Stimulated activated CD8-positive, alpha-beta memory T cell treated with anti-CD3 and anti-CD28 coated beads, Interleukin-2, amount 100 ng/mL, for 48 hours (primary cell): Measurements from ENCODE around the gene HDGFL2.

Source experiments
- DNase-seq, 2 donors: peaks; one replicate each; pipeline ENCODE4 v3.0.0-alpha.2; 2020; ENCODE audit warnings: low read depth in 2 of 2

Gene HDGFL2

DNA sequence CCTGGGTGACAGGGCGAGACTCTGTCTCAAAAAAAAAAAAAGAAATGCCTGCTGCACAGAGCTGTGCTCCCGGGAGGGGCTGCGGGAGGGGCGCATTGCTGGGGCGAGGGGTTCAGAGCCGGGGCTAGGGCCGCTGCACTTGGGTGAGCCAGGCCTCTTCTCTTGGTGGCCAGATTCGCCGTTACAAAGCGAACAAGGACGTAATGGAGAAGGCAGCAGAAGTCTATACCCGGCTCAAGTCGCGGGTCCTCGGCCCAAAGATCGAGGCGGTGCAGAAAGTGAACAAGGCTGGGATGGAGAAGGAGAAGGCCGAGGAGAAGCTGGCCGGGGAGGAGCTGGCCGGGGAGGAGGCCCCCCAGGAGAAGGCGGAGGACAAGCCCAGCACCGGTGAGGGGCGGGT, 27.2 kb downstream of the HDGFL2 start:
- no peak for DNase-seq

DNA sequence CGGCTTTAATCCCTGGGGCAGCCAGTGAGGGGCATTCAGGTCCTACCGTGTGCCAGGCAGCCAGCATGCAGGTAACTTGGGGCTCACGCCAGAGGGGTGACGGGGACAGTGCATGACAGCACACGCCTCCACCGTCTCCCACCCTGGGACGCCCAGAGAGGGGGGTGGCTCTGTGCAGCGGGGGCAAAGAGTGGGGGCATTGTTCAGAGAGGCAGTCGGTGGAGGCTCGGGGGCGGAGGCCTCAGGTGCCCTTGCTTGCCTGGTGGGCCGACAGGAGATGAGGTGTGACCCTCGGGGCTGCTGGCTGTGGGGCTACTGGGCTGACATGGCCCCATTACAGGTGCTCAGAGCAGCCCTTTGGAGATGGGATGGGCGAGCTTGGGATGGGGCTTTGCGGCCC, 27.8 kb downstream of the HDGFL2 start:
- DNase-seq, result no peak

DNA sequence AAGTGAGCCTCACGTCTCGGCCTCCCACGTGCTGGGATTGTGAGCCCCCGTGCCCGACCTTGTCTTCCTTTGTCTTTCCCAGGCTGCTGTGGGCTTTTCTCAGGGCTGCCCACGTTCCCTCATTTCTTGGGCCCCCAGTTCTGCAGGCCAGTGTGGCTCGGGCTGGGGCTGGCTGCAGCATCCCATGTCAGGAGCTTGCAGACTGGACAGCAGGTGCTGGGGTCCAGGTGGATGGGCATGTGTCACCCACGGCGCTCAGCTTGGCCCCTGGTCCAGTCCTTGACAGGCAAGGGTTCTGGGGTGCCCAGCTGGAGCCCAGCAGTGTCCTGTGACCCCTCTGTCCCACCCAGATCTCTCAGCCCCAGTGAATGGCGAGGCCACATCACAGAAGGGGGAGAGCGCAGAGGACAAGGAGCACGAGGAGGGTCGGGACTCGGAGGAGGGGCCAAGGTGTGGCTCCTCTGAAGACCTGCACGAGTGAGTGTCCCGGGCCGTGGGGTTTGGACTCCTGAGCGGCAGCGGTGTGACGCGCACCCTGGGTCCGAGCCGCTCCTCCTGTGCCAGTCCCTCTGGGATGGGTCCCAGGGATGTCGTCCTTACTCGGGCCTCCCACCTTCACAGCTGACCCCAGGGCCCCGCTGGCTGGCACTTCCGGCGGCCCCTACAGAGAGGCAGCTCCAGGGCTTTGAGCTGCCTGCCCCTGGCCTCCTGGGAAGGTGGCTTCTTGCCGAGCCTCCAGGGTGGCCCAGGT, 28.9 kb downstream of the HDGFL2 start:
- no peak for DNase-seq

DNA sequence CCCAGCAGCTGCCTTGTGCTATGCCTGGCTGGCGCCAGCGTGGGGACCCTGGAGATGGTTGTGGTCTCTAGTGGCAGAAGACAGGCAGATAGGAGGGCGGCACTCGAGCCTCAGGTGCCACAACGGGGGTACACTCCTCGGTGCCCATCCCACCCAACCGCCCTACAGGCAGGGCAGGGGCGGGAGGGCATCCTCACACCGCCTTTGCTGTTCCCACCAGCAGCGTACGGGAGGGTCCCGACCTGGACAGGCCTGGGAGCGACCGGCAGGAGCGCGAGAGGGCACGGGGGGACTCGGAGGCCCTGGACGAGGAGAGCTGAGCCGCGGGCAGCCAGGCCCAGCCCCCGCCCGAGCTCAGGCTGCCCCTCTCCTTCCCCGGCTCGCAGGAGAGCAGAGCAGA, 29.6 kb downstream of the HDGFL2 start:
- DNase-seq, result no peak

DNA sequence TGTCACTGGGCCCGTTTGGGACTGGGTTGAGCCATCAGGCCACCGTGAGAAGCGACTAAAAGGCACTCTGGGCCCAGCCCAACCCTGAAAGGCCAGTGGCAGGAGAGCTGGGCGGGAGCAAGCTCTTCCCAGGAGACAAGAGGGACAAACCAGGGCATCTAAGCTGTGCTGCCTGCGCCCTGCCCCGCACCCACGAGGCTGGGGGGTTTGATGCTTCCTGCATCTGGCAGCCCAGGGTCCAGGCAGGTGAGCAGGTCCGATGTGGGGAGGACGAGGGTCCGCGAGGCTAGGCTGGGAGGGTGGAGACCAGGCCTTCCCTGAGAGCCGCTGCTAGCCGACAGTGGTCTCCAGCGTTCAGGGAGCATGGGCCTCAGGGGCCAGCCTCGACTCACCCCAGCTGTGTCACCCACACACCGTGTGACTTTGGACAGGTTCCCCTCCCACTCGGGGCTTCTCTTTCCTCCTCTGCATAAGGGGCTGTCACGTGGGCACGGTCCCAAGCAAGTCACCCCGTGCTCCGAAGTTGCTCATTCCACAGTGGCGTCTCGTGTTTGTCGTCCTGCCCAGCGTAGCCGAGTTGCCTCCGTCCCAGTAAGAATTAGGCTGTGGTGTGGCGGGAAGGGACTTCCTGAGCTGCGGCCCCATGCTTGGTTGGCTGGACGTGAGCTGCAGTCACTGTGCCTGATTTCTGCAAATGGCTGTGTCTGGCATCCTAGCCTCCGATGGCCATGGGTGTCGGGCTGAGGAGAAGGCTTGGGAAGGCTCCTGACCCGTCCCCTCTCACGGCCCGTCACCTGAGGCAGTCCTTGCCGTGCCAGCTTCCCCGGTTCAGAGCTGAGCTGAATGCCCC, 30.4 kb downstream of the HDGFL2 start:
- no peak for DNase-seq

DNA sequence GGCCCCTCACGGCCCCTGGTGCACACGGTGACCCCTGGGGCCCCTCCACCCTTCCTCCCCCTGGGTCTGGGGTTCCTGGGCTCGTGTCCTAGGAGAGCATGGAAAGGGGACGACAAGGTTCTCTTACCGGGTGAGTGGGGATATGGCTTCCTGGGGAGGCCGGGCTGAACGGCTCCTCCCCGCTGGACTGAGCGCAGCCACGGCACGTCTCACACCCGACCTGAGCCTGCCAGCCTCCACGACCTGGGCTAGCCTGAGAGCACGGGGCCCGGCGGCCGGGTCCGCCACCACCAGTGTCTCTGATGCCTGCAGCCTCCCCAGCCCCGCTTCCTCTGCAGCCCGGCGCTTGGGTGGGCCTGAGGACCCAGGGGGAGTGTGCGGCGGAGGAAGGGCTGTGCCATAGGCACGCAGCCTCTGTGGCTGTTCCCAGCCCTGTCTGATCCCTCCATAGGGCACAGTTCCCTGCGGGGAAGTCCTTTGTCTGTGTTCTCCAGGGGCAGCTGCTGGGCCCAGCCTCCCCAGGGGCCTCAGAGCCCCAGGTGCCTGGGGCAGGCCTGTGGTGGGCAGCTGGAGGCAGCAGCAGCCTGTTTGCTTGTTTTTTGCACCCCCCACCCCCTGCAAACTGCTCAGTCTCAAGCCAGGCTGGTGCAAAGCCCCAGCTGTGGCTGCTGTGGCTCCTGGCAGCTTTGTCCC, 31.2 kb downstream of the HDGFL2 start:
- no peak for DNase-seq

DNA sequence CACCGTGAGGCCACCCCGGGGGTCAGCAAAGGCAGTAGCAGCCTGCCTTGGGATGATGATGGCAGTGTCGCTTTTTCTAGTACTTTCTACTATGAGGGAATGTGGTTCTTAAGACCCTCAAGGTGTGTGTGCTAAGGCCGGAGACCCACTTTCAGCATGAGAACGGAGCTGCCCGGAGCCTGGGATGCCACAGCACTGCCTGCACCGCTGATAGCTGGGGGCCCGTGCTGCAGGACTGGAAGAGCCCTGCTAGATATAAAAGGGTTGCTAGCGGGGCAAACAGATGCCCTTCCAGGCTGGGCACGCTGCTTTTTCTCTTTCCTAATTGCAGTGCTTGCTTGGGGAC, 31.7 kb downstream of the HDGFL2 start:
- DNase-seq, result no peak

DNA sequence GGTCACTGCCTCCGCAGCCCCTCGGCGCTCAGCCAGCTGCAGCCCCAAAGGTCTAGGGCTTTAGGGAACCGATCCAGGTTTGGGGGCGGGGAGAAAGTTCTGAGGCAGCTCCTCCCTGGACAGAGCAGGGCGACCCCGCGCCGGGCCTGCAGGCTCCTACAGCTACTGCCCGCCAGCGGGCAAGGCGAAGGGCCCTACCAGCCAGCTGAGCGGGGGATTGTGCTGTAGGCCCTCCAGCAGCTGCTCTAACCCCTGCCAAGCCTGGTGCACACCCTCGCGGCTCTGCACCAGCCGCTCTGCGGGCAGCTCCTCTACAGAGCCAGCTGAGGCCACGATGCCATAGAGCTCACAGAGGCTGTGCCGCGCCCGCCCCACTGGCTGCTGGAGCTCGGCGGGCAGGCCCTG, 32.2 kb downstream of the HDGFL2 start:
- no peak for DNase-seq

DNA sequence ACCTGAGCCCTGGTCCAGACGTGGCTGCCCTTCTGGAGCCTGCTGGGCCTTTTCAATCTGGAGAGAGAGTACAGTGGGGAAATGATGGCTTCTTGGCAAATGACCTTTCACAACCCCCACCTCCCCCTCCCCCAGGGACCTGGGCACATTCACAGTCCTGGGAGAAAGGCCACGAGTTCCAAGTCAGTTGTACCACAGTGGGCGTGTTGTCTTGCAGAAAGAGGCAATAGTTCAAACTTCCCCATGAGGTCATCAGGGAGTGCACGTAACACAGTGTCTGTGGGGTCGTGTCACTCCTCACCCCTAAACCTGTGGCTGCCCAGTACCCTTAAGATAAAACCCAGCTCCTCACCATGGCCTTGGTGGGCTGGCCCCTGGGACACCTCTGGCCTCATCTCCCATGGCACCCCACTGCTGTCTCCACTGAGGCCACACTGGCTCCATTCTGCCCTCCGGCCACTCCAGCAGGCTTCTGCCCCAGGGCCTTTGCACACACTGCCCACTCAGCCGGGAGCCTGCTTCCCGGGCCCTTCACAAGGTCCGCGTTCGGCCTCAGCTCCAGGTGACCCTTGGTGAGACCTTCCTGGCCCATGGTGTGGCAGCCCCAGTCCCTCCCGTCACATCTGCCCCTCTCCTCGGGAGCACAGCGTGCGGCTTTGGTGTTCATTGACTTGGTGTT, 32.9 kb downstream of the HDGFL2 start:
- DNase-seq, result no peak

DNA sequence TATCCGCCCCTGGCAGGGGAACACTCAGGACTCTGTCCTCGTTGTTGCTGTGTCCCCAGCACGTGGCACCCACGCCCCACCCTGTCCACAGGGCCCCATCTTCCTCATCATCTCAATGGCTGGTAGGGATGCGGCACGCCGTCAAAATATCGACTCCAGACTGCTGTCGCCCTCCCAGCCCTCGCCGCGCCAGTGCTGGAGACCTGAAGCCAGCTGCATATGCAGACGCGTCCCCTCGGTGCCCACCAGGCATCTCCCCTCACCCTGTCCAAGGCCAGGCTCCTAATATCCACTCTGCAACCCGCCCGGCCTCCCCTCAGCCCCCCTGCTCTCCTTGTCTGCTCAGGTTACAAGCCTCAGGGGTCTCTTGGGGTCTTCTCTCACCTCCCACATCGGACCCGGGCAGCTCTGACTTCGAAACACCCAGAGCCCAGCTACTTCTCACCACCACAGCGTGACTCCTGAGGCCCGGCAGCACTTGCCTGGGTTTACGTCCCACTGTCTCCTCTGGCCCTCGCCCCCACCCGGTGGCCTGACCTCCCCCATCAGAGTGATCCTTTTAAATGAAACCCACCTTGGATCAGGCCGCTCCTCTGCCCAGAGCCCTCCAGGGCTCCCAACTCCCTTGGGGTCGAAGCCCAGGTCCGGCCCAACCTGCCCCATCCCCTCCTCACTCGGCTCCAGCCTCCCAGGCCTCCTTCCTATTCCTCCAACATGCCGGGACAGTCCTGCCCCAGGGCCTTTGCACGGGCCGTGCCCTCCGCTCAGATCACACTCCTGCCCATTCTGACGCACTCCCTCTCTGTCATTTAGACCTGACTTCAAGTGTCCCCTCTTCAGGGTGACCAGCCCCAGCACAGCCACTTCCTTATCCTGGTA, 33.7 kb downstream of the HDGFL2 start:
- DNase-seq, result no peak

DNA sequence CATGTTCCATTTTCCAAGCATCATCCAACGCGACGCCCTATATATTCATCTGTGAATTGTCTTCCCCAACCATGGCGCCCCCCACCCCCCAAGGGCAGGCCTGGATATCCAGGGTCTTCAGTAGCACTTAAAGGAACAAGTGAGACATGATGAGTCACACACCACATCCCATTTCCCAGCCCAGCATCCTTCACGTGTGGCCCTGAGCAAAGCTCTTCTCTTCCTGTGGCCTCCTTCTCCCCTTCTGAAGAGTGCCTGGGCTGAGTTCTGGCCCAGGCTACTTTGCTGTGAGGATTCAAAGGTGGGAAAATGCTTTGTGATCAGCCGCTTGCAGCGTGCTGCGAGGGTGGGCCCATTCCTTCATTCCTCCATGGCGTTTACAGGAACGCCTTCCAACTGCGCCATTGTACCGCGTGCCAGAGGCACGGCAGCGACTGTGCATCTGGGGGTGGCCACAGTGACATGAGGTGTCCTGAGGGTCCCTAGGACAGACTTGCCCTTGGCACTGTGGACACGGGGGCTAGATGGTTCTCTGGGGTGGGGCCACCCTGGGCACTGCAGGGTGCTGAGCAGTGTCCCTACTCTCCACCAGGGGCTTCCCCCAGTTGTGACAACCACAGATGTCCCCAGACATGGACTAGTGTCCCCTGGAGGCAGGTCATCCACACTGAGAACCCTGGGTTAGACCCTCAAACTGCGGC, 34.5 kb downstream of the HDGFL2 start:
- no peak for DNase-seq

DNA sequence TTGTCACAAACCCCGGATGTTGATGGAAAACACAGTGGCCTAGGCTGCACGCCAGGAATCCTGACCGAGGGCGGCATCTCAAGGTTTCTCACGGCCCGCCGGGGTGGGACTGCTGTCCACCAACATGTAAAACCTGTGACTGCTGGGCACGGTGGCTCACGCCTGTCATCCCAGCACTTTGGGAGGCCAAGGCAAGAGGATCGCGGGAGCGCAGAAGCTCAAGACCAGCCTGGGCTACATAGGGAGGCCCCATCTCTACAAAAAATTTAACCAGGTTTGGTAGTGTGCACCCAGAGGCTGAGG, 35.0 kb downstream of the HDGFL2 start:
- DNase-seq, result no peak

DNA sequence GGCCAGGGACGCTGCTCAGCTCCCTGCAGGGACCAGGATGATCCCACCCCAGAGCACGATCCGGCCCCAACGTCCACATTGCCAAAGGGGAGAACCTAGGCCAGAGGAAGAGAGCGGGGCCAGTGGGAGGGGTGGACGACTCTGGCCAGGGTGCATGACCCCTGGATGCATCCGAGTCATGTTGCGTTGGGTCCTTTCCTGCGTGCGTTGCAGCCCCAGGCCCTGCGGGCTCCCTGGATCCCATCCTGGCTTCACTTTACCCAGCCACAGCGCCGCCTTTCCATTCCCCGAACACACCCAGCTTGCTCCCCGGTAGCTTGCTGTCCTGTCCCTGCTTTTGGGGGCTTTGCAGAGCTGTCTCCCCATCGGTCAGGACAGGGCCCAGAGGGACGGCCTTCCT, 35.7 kb downstream of the HDGFL2 start:
- no peak for DNase-seq

DNA sequence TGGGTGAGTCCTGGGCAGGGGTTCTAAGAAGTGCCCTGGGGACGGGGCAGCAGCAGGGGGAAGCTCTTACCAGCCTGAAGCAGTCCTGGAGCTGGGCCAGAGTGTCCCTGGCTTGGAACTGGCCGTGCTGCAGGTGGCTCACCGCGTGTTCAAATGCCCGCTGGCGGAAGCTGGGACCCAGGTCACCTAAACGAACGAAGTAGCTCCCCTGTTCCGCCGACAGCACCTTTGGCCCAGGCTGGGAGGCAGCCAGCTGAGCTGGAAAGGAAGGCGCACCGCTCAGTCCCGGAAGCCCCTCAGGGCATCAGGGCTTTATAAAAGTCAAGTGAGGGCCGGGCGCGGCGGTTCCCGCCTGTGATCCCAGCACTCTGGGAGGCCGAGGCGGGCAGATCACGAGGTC, 36.6 kb downstream of the HDGFL2 start:
- DNase-seq, result no peak

DNA sequence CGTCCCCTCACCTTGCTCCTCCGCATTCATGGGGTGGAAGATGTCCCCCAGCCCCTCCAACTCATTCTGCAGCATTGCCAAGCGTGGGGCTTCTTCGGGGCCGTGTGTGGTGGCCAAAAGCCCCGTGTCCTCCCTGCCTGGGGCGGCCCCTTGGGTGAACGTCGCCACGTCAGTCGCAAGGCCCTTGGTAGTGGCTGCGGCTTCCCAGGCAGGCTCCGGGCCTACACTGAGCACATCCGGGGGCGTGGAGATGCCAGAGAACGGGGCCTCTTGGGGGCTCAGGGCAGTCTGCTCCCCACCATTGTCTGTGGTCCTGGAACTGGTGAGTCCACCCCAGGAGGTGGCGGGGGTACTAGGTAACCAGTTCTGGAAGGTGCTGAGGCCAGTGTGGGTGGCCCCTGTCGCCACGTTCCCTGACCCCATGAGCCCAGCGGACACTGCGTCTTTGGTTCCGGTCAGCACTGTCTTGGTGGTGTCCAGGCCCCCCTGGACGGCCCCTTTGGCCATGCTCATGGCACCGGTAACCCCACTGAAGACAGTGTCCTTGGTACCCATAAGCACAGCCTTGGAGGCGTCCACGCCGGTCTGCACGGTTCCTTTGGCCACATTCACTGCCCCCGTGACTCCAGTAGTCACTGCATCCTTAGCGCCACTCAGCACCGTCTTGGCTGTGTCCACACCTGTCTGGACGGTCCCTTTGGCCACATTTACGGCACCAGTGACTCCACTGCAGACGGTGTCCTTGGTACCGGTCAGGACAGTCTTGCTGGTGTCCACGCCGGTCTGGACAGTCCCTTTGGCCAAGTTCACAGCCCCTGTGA, 38.5 kb downstream of the HDGFL2 start:
- DNase-seq, result no peak

DNA sequence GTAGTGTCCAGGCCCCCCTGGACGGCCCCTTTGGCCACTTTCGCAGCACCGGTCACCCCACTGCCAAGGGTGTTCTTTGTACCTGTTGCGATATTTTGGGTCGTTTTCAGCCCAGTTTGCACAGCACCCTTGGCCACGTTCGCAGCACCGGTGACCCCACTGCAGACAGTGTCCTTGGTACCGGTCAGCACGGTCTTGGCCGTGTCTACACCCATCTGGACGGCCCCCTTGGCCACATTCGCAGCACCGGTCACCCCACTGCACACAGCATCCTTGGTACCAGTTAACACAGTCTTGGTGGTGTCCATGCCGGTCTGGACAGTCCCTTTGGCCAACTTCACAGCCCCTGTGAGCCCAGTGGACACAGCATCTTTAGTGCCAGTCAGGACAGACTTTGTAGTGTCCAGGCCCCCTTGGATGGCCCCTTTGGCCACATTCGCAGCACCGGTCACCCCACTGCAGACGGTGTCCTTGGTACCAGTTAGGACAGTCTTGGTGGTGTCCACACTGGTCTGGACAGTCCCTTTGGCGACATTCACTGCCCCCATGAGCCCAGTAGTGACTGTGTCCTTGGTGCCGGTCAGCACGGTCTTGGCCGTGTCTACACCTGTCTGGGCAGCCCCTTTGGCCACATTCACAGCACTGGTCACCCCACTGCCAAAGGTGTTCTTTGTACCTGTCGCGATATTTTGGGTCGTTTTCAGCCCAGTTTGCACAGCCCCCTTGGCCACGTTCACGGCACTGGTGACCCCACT, 39.4 kb downstream of the HDGFL2 start:
- DNase-seq, result no peak

DNA sequence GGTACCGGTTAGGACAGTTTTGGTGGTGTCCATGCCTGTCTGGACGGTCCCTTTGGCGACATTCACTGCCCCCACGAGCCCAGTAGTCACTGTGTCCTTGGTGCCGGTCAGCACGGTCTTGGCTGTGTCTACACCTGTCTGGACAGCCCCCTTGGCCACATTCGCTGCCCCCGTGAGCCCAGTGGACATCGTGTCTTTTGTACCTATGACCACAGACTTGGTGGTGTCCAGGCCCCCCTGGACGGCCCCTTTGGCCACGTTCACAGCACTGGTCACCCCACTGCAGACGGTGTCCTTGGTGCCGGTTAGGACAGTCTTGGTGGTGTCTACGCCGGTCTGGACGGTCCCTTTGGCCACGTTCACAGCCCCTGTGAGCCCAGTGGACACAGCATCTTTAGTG, 40.0 kb downstream of the HDGFL2 start:
- DNase-seq, result no peak

DNA sequence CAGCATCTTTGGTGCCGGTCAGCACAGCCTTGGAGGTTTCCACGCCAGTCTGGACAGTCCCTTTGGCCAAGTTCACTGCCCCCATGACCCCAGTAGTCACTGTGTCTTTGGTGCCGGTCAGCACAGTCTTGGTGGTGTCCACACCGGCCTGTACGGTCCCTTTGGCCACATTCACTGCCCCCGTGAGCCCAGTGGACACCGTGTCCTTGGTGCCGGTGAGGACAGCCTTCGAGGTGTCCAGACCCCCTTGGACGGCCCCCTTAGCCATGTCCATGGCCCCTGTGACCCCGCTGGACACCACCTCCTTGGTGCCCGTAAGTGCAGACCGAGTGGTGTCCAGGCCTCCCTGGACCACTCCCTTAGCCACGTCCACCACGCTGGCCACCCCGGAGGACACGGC, 41.2 kb downstream of the HDGFL2 start:
- no peak for DNase-seq

DNA sequence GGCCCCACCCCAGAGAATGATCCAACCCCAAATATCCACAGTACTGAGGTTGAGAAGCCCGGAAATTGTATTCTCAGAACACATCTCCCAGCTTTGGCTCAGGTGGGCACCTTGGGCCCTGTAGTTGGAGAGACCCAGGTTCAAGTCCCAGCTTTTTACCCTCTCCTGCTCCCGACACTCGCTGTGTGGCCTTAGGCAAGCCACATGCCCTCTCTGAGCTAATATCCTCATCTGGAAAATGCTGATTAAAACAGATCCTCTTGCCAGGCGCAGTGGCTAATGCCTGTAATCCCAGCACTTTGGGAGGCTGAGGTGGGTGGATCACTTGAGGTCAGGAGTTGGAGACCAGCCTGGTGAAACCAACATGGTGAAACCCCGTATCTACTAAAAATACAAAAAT, 43.6 kb downstream of the HDGFL2 start:
- no peak for DNase-seq
